SK-N-SH (cell line): ENCODE data around the gene PRKG1.

Experiments
- JUND ChIP-seq: IDR thresholded peaks from 2 replicates; pipeline ENCODE4 v1.4.0; 2012
- POLR2AphosphoS5 ChIP-seq: IDR thresholded peaks from 2 replicates; pipeline ENCODE4 v1.6.1; 2012; ENCODE audit warnings: low read depth, low read length
- RAD21 ChIP-seq: IDR thresholded peaks from 2 replicates; pipeline ENCODE4 v1.6.1; 2012; ENCODE audit warnings: mild to moderate bottlenecking, low read length
- TF ChIP-seq, protein P1 (sequence below): fragments of 200-600 bp; sonication (generic); IDR thresholded peaks from 2 replicates; pipeline ENCODE4 v1.6.1; 2017; ENCODE audit warnings: antibody characterized with exemption, mild to moderate bottlenecking, moderate library complexity

DNA sequence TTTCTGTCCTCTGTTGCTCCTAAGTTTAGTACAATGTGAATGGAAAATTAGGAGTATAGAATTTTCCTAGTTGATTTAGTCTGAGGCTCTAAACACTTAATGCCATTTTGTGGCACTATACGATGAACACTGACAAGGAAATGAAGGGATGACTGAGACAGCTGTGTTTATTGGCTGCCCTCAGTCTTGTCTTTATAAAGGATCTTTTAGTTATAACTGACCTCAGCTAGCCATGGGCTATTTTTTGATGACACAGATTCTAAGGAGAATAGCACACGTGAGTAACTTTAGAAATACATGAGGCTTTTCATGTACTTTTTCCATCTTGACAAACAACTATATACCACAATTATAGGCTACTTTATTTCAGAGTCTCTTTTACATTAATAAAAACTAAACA, 113.7 kb downstream of the PRKG1 start:
- no peak for TF ChIP-seq POLR2AphosphoS5
- TF ChIP-seq, protein P1, sequence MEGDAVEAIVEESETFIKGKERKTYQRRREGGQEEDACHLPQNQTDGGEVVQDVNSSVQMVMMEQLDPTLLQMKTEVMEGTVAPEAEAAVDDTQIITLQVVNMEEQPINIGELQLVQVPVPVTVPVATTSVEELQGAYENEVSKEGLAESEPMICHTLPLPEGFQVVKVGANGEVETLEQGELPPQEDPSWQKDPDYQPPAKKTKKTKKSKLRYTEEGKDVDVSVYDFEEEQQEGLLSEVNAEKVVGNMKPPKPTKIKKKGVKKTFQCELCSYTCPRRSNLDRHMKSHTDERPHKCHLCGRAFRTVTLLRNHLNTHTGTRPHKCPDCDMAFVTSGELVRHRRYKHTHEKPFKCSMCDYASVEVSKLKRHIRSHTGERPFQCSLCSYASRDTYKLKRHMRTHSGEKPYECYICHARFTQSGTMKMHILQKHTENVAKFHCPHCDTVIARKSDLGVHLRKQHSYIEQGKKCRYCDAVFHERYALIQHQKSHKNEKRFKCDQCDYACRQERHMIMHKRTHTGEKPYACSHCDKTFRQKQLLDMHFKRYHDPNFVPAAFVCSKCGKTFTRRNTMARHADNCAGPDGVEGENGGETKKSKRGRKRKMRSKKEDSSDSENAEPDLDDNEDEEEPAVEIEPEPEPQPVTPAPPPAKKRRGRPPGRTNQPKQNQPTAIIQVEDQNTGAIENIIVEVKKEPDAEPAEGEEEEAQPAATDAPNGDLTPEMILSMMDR = no peak
- TF ChIP-seq RAD21 = no peak
- TF ChIP-seq JUND = no peak
